ENCODE results near the gene TMEM119.
"Not testable (repeated sequence)": the region's sequence is repeated elsewhere in the genome, so short reads cannot be mapped to it uniquely, and the experiment has no call there.

TMEM119 gene

GRCh38 chr12:108599541-108599940, 1.7 kb upstream of the TMEM119 start:
- FAIRE-seq: no peak

- FAIRE-seq: no peak
These were observed 818 bp upstream of the TMEM119 start for GRCh38 chr12:108598553-108599250.

- no peak for FAIRE-seq
These were observed 878 bp downstream of the TMEM119 start for GRCh38 chr12:108596854-108597558.

DNA sequence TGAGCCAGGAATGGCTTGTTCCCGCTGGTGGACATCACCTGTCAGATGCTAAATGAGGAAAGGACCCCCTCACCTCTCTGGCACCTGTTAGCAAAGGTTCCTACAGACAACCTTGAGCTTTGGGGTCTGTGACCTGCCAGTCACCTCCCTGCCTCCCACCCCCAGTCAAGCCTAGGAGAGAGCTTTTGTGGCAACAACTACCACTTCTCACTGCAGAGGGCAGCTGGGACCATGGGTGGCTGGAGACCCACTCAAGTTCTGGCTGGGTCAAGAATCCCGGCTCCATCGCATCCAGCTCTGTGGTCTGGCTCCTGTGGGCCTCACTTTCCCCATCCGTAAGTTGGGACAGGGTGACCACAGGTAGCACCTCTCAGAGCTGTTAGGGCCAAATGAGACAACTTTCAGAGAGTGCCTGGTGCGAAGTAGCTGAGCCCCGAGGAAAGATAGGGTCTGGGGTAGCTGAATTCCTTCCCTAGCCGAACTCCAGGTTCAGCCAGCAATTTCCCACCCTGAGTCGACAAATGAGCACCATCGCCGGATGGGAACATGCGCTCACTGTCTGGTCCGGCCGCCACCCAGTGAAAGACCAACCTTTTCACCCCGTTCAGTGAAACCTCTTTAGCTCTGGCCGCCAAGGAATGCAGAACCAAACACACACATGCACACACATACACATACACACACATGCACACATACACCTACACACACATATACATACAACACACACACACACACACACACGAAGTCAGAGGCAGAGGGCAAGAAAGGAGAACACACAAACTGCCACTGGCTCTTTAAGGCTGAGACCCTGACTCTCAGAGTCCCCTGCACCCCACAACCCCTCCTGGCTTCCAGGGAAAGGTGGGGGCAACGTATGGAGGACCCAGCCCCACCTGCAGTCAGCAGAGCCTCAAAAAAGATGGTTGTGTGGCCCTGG, 1.9 kb downstream of the TMEM119 start:
- FAIRE-seq: no peak

DNA sequence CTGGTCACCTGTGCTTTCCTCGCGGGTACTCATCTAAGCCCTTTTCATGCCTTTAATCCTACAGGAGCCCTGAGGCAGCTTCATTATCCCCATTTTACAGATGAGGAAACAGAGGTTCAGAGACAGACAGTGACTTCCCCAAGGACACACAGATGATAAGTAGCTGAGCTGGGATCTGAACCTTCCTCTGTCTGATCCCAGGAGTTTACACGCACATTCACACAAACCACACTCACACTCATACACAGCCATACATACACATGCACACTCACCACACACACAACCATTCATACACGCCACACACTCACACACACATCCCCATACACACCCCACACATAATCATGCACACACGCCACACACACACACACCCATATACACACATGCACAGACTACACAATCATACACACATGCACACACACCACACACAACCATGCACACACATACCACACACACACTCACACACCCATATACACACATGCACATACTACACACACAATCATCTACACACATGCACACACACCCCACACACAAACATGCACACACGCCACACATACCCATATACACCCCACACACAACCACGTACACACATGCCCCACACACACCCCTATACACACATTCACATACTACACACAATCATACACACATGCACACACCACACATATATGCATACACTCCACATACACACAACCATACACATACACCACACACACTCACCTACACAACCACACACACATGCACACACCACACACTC, 2.7 kb downstream of the TMEM119 start:
- FAIRE-seq: no peak

- no peak for FAIRE-seq
These were observed 3.5 kb downstream of the TMEM119 start for GRCh38 chr12:108594323-108594903.

DNA sequence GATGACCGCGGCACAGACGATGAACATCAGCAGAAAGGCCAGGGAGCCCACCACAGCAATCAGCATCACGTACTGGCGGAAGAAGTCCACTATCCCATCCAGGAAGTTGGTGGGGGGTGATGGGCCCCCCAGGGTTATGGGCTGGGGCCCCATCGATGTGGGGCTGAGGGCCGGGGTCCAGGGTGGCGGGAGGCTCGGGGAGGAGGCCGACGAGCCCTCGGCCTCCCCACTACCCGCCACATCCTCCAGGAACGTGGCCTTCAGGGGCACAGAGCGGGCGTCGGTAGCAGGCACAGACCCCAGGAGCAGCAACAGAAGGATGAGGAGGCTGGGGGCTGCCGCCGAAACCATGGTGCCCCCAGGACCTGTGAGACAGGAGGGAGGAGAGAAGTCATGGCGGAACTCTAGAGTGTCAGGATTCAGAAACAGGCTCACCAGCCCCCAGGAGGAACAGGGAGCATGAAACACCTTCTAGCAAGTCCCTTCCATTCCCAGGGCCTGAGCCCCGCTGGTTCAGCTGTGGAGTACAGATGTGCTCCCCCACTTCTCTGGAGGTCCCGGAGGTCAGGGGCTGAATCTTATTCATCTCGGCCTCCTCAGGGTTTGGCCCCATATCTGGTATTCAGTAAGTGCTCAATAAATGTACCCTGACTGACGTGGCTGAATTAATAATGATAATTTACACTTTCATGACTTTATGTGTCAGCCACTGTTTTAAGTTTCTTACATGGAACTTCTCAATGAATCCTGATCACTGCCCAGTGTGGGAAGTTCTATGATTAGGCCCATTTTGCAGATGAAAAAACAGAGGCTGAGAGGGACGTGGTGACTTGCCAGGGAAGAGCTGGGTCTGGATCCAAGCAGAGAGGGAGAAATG, 5.6 kb downstream of the TMEM119 start:
- FAIRE-seq: no peak

- FAIRE-seq: no peak
These were observed 6.5 kb downstream of the TMEM119 start for GRCh38 chr12:108591267-108591980.

- not testable (repeated sequence) for FAIRE-seq
These were observed 7.4 kb downstream of the TMEM119 start for GRCh38 chr12:108590463-108590862.

DNA sequence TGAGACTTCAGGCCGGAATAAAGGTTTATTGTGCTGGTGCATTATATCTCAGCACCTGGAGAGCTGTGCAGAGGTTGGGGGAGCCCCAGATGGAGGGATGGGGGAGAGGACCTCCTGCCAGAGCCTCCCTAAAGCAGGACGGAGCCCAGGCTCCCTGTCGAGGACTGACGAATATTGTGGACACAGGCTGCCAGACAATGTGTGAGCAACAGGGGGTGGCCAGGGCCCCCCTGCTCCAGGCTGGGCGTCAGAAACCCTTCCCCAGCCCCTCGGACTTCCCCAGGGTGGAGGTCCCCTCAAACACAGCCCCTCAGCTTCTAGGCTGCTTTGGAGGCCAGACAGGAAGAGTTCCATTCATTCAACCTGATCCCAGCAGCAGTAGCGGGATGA, 8.0 kb downstream of the TMEM119 start:
- FAIRE-seq: no peak

GRCh38 chr12:108589028-108589839, 8.7 kb downstream of the TMEM119 start:
- FAIRE-seq: peak; percentile 60

- no peak for FAIRE-seq
These were observed 10.1 kb downstream of the TMEM119 start for GRCh38 chr12:108587826-108588225.

DNA sequence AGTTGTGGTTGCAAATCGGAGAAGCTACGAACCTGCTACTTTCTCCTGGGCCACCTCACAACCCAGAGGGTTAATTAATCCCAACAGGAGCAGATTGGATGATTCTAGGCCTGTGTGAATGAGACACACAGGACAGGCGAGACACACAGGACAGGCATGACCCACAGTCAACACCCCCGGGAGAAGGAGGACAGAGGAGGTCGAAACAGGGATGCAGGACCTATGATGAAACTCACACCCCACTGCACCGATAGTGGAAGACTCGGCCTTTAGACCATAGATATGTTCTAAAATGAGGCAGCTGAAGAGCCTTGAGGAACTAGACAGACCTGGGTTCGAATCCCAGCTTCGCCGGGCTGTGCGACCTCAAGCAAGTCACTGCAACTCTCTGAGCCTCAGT, 11.6 kb downstream of the TMEM119 start:
- no peak for FAIRE-seq

DNA sequence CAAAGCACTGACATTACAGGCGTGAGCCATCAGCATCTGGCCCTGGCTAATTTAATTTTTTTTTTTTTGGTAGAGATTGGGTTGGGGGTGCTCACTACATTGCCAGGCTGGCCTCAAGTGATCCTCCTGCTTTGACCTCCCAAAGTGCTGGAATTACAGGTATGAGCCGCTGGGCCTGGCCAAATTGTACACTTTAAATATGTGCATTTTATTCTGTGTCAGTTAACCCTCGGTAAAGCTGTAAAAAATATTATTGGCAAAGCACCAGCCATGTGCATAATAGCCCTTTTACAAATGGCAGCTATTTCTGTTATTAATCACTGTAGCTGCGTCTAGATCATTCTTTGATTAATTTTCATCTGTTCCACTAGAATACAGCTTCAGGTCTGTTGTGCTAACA, 12.0 kb downstream of the TMEM119 start:
- FAIRE-seq: no peak

GRCh38 chr12:108584456-108585065, 13.3 kb downstream of the TMEM119 start:
- no peak for FAIRE-seq

- FAIRE-seq: no peak
These were observed 13.9 kb downstream of the TMEM119 start for GRCh38 chr12:108583991-108584390.

- FAIRE-seq: no peak
These were observed 14.7 kb downstream of the TMEM119 start for GRCh38 chr12:108582978-108583770.

- FAIRE-seq: no peak
These were observed 15.4 kb downstream of the TMEM119 start for GRCh38 chr12:108582509-108582908.

Measured in endometrium (tissue), 2 donors.